ENCODE results near the gene RELCH.

Gene RELCH

DNA sequence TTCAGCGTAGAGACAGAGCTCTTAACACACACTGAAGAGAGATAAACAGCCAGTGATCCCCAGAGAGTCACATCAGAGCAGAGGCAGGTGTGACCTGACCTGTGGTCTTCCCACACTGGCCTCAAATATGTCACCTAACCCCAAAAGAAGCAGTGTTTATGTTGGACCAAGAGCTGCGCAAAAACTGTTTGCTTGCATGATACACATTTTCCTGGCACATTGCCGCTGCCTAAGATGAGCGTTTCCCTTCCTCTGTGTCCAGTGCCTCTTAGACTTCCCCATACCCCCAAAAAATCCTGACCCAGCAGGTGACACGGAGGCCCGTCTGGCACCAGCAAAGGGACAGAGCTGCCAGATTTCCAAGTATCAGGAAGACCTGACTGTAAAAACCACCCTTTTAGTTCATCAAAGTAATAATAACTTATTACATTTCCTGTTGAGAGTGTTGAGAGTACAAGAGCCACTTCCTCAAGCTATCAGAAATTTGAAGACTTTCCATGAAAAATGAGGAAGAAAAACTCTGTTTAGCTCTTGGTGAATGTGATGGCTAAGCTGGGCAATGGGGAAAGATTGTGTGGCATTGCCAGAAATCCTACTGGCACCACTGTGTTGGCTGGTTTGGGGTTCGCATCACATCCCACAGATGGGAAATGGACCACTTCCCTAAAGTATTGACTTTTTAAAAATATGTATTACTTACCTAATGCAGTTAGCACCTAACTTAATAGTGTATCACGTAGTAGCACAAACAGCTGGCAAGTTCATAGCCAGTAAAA, 144.7 kb downstream of the RELCH start:
- ATAC-seq: peak; percentile 69
- H3K36me3 Mint-ChIP-seq: no peaks in the 10 kb centered on the region
- H3K4me1 Mint-ChIP-seq: peaks cover 37% of the 10 kb centered on the region
- peak in 1 of 2 donors; percentile 39 for DNase-seq (ENCODE audit: low spot score in 2 of 2)
- H3K27ac Mint-ChIP-seq: no peak overlapping the region
- H3K9me3 Mint-ChIP-seq: no peaks in the 10 kb centered on the region
- no peak overlapping the region for H3K4me3 Mint-ChIP-seq

DNA sequence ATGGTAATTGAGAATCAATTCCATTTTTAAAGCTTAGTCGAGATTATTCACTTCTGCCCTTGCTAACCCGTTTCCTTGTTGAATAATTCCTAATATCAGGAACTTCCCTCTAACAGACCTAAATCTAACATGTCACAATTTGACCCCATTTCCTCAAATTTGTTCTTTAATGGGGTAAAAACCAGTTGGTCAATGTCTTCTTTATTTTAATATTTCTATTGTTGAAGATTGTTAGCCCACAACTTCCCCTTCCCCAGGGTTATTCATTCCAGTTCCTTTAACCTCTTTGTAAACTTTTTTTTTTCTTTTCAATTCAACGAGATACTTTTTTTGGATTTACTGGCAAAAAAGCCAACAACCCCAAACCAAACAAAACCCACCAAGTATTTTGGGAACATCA, 145.4 kb downstream of the RELCH start:
- Mint-ChIP-seq H3K27ac (no peak overlapping the region), H3K4me1 (peaks cover 37% of the 10 kb centered on the region), H3K36me3 (no peaks in the 10 kb centered on the region), H3K9me3 (no peaks in the 10 kb centered on the region), H3K4me3 (no peak overlapping the region)
- no peak for DNase-seq (ENCODE audit: low spot score in 2 of 2)
- ATAC-seq: no peak

DNA sequence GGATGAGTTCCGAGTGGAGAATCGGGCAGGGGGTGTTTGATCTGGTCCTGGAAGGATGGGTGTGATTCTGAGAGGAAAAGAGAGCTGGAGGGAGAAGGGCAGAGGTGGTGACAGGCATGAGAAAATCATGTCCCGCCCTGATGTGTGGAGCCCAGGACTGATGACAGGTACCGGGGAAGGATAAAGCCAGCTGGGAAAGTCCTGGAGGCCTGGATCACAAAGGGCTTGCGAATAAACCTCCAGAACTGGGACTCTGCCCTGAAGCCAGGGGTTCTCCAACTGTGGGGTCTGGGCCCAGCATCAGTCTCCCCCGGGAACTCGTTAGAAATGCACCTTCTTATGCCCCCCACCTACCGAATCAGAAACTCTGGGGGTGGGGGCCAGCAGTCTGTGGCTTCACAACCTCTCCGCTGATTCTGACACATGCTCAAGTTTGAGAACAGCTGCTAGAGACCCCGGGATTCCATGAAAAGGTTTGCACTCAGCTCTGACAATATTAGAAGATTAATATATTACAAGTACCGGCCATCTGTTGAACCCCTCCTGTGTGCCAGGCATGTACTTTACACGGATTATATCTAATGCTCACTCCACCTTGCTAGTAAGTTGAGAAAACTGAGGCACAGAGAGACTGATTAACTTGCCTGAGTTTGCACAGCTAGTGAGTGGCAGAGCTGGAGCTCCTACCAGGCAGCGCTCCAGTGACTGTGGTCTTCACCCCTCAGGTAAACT, 146.1 kb downstream of the RELCH start:
- H3K36me3 Mint-ChIP-seq: no peaks in the 10 kb centered on the region
- no peaks in the 10 kb centered on the region for H3K9me3 Mint-ChIP-seq
- ATAC-seq (no peak), DNase-seq (ENCODE audit: low spot score in 2 of 2) (no peak)
- H3K4me1 Mint-ChIP-seq: peaks cover 36% of the 10 kb centered on the region
- H3K27ac Mint-ChIP-seq: no peak overlapping the region
- H3K4me3 Mint-ChIP-seq: no peak overlapping the region

DNA sequence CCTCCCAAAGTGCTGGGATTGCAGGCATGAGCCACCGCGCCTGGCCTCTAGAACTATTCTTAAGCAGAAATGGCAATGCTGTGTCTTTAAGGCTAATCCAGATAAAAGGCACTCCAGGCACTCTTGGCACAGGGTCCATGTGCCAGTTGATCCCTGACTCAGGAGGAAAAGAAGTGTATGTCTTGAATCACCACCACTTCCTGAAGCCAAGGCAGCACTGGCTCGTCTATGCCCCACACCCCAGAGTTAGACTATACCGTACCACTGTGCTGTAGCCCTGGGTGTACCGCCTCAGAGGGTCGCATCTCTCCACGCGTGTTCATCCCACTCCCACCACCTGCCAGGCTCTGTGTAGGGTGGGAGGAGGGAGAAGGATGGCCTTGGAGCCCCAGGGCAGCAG, 147.1 kb downstream of the RELCH start:
- ATAC-seq (no peak), DNase-seq (ENCODE audit: low spot score in 2 of 2) (no peak)
- Mint-ChIP-seq H3K4me3 (no peak overlapping the region), H3K4me1 (peaks cover 36% of the 10 kb centered on the region), H3K36me3 (no peaks in the 10 kb centered on the region), H3K27ac (no peak overlapping the region), H3K9me3 (no peaks in the 10 kb centered on the region)

DNA sequence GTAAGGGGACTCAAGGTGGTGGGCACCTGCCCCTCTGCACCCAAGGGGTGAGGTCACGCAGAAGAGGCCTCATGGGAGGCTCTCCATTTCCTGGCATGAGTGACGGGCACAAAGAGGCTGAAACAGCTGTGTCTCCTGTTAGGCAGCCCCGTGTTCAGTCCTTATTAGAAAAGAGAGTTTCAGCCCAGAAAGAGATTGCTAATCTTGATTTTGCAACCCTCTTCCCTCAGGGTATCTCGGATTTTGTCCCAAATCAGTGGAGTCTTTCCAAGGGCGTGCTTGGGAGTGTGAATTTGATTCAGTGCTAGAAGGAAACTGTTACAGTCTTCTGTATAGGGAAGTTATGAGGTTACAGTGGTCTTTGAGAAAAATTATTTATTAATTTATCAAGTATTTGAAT, 148.4 kb downstream of the RELCH start:
- DNase-seq (ENCODE audit: low spot score in 2 of 2) (no peak), ATAC-seq (no peak)
- H3K9me3 Mint-ChIP-seq: no peaks in the 10 kb centered on the region
- peaks cover 32% of the 10 kb centered on the region for H3K4me1 Mint-ChIP-seq
- no peak overlapping the region for H3K4me3 Mint-ChIP-seq
- no peak overlapping the region for H3K27ac Mint-ChIP-seq
- H3K36me3 Mint-ChIP-seq: no peaks in the 10 kb centered on the region

DNA sequence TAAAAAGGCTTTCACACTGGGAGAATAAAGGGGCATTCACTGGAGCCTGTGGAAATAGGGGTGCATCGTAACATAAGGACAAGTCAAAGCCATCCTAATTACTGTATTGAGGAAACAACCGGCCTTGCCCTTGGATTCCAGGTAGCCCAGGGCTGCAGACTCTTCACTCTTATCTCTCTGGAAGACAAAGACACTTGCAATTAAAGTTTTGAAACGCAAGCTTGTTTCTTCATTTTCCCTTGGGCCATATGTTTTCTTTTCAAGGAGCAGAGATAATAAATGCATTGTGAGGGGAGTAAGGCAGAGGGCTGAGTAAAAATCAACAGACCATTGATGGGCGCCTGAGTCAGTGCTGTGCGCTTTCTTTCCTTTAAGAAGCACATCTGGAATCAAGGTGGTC, 149.6 kb downstream of the RELCH start:
- no peak for DNase-seq (ENCODE audit: low spot score in 2 of 2)
- Mint-ChIP-seq H3K4me3 (no peak overlapping the region), H3K36me3 (peaks cover 4% of the 10 kb centered on the region), H3K27ac (no peak overlapping the region), H3K4me1 (peaks cover 31% of the 10 kb centered on the region), H3K9me3 (no peaks in the 10 kb centered on the region)
- ATAC-seq: no peak

DNA sequence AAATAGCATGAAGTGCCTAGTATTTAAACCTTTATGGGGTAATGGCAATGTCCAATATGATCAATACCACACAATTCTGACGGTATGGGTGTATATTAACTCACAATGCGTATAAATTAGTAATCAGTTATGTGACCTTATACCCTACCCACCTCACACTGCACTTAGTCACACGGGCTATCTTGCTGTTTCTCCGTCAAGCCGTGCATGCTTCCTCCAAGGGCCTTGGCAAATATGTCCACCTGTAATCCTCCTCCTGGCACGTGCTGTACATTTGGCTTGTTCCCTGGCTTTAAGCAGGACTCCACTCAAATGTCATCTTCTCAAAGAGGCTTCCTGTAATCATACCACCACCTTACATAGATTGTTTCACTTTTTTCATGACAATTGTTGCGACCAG, 150.3 kb downstream of the RELCH start:
- ATAC-seq: no peak
- Mint-ChIP-seq H3K4me1 (peaks cover 27% of the 10 kb centered on the region), H3K27ac (no peak overlapping the region)

DNA sequence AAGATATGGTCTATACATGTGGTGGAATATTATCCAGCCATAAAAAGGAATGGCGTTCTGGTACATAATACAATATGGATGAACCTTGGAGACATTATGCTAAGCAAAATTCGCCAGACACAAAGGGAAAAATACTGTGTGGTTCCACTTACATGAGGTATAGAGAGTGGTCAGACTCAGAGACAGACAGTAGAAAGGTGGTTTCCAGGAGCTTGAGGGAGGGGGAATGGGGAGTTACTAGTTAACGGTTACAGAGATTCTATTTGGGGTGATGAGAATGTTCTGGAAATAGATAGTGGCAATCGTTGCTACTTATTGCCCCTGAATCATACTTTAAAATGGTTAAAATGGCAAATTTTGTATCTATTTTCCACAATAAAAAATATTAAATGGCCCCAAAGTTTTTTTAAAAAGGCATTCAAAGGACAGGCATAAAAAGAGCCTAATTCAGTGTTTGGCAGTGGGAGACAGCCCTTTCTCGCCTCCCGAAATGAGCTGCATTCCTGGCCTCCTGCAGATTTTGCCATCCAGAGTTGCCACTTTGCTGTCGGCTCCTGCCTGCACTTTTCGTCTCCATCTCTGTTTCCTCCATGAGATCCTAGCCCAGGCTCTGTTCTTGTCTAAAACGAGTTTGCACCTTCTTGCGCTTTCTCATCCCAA, 151.5 kb downstream of the RELCH start:
- Mint-ChIP-seq H3K4me1 (peaks cover 27% of the 10 kb centered on the region), H3K36me3 (peaks cover 4% of the 10 kb centered on the region), H3K9me3 (no peaks in the 10 kb centered on the region), H3K27ac (no peak overlapping the region), H3K4me3 (no peak overlapping the region)
- DNase-seq (ENCODE audit: low spot score in 2 of 2): no peak
- ATAC-seq: no peak

More for the DNA sequence above, 150.3 kb downstream of the RELCH start:
- no peaks in the 10 kb centered on the region for H3K9me3 Mint-ChIP-seq
- peaks cover 4% of the 10 kb centered on the region for H3K36me3 Mint-ChIP-seq
- no peak for DNase-seq (ENCODE audit: low spot score in 2 of 2)
- no peak overlapping the region for H3K4me3 Mint-ChIP-seq

DNA sequence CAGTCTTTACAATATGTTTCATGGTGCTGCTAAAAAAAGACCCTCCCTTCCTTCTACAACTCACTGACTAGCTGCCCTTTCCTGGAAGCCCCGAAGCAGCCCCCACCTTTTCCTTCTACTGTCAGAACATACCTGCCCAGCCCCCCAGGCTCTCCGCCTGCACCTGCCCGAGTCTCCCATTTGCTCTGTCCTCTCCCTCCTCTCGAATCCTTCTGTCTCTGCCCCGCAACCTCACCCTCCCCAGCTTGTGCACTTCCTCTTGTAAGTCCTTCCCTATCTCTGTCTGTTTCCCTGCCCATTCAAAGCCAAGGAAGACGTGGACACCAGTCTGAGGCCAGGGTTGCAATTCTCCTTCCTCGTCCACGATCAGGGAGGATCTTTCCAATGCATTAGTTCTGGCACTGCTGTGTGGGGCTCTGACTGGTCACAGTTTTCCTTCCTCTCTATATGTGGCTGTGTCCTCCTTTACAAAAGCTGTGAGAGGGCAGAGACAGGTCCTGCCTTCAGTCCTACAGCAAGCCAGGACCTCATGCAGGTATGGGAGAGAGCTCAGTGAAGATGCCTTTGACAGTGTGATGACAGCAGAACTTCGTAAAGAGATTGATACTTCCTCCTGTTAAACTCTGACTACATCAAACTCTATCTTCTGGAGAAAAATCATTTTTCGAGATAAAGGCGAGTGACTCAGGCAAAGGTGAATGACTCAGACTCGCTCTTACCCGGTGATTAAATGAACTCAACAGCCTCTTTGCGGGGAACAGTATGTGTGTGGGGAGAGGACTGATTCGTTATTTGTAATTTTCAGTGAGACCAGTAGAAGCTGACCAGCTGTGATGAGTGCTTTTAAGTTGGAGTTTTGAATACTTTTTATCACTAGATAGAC, 152.3 kb downstream of the RELCH start:
- DNase-seq (ENCODE audit: low spot score in 2 of 2) (no peak), ATAC-seq (peak; percentile 97)
- no peaks in the 10 kb centered on the region for H3K9me3 Mint-ChIP-seq
- H3K27ac Mint-ChIP-seq: peak overlapping the region; percentile 78
- peak overlapping the region; percentile 54 for H3K4me3 Mint-ChIP-seq
- H3K36me3 Mint-ChIP-seq: peaks cover 4% of the 10 kb centered on the region
- peaks cover 27% of the 10 kb centered on the region for H3K4me1 Mint-ChIP-seq

DNA sequence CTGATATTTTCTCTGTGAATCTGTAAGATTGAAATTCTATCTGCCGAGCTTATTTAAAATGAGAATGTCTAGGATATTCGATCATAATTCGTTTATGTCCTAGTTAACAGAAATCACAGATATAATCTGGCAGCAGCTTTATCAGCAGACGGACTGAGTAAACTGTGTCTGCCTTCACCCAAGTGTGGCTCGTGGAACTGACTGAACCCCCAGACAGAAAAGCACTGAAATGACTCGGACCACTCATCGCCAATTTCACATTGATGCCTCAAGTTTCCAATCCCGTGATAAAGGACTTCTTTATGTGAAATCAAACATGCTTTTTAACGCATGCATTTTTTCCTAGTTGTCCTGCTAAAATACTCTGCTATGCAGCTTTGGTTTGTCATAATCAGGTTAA, 153.9 kb downstream of the RELCH start:
- DNase-seq (ENCODE audit: low spot score in 2 of 2) (no peak), ATAC-seq (no peak)
- peaks cover 10% of the 10 kb centered on the region for H3K36me3 Mint-ChIP-seq
- H3K9me3 Mint-ChIP-seq: no peaks in the 10 kb centered on the region
- H3K4me3 Mint-ChIP-seq: no peak overlapping the region
- no peak overlapping the region for H3K27ac Mint-ChIP-seq
- H3K4me1 Mint-ChIP-seq: peaks cover 27% of the 10 kb centered on the region

DNA sequence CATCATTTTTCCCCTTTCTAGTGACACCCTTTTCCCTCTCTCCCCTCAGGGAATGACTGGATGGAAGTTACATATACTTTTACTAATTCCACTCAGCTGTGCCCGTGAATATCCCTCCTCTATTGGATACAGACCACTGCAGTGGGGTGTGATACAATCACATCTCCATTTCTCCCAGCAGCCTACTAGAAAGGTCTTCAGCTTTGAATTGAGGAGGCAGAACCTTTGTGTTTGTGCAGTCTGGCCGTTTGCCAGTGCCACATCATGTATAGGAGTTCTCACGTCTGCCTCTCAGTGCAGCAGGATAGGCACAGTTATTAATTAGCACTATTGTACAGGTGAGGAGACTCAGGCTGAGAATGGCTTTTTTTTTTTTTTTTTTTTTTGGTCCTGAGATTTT, 154.4 kb downstream of the RELCH start:
- Mint-ChIP-seq H3K36me3 (peaks cover 10% of the 10 kb centered on the region), H3K4me3 (no peak overlapping the region), H3K4me1 (peaks cover 31% of the 10 kb centered on the region), H3K9me3 (no peaks in the 10 kb centered on the region), H3K27ac (no peak overlapping the region)
- DNase-seq (ENCODE audit: low spot score in 2 of 2) (no peak), ATAC-seq (no peak)

DNA sequence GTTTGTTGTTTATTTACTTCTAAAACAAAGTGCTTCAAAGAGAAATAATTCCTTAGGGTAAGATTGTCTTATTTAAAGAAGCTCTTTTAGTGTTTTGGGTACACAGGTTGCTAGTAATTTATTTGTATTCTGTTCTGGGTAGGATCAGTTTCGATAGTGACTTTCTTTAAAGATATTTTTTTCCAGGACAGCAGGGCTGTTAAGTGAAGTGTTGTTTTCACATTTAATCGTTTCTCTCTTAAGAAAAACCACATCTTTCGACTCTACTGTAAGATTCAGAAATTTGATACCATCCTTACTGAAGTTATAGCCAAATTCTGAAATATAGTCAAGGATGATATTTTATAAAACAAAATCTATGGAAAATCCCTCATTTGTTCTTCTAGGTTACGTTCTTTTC, 155.8 kb downstream of the RELCH start:
- Mint-ChIP-seq H3K4me1 (peaks cover 38% of the 10 kb centered on the region), H3K27ac (no peak overlapping the region), H3K9me3 (no peaks in the 10 kb centered on the region), H3K36me3 (peaks cover 10% of the 10 kb centered on the region), H3K4me3 (no peak overlapping the region)
- DNase-seq (ENCODE audit: low spot score in 2 of 2): no peak
- no peak for ATAC-seq

DNA sequence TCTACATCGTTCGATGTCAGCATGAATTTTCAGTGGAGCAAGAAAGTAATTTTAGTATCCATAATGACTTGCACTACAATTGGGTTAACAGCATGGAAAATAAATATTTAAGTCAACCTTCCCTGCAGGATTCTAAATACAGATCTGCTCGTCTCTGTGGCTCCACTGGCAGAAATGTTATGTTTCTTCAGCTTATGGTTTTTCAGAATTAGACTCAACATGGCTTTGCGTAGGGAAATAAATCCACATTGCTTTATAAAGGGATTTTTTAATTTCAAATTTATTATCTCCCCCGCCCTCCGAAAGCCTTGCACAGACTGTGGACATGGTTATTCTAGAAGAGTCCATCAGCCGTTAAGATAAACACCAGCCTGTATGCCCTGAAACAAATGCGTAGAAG, 156.3 kb downstream of the RELCH start:
- Mint-ChIP-seq H3K4me1 (peaks cover 34% of the 10 kb centered on the region), H3K9me3 (no peaks in the 10 kb centered on the region), H3K36me3 (peaks cover 10% of the 10 kb centered on the region), H3K4me3 (no peak overlapping the region), H3K27ac (no peak overlapping the region)
- no peak for ATAC-seq
- no peak for DNase-seq (ENCODE audit: low spot score in 2 of 2)

DNA sequence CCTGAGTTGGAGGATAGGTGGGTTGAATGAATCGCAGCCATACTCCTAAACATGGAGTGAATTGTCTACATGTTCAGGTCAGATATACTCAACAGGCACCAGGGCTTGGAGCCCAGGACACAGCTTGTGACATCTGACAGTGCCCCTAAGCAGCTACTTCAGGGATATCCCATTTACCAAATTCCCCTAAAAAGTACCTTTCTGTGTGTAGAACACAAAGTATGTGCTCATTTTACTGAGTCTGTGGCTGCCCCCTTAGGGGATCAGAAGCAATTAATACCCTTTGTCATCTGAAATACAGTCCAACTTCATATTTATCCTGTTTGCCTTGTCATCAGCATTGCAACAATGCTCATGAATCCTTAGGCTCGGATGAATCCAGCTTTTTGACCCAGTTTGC, 158.9 kb downstream of the RELCH start:
- H3K36me3 Mint-ChIP-seq: peaks cover 22% of the 10 kb centered on the region
- H3K27ac Mint-ChIP-seq: no peak overlapping the region
- H3K9me3 Mint-ChIP-seq: no peaks in the 10 kb centered on the region
- ATAC-seq (peak; percentile 27), DNase-seq (ENCODE audit: low spot score in 2 of 2) (no peak)
- no peak overlapping the region for H3K4me3 Mint-ChIP-seq
- peaks cover 24% of the 10 kb centered on the region for H3K4me1 Mint-ChIP-seq

Data from stimulated activated effector memory CD8-positive, alpha-beta T cell treated with anti-CD3 and anti-CD28 coated beads, Interleukin-12 subunit alpha, Interleukin-12 subunit beta, amount 100 ng/mL, for 72 hours (primary cell).